Activated CD8-positive, alpha-beta T cell treated with anti-CD3 and anti-CD28 coated beads, Interleukin-2, amount 10 ng/mL, durations not matched to agents 7 days and 5 days (primary cell): Measurements from ENCODE around the gene UPK1A. TPM values are rescaled to one million over a fixed set of nuclear protein-coding genes. Genes with fewer than 3 reads are reported as not detected.
"Not testable (repeated sequence)": the region's sequence is repeated elsewhere in the genome, so short reads cannot be mapped to it uniquely, and the experiment has no call there.

Experiments used
- ATAC-seq: fragments of 150-1000 bp; cut with Tn5 transposase; one replicate; pipeline ENCODE4 v1.10.0; 2021; ENCODE audit warnings: moderate library complexity
- CTCF ChIA-PET: fragments of 350-600 bp; sonication (Branson Sonifier 250); formaldehyde crosslinking; loops from one replicate; lab custom pipeline; 2021; ENCODE audit warnings: antibody characterized with exemption; lab: Charles Lee
- POLR2A ChIA-PET: fragments of 350-600 bp; sonication (Branson Sonifier 250); formaldehyde crosslinking; loops from one replicate; lab custom pipeline; 2021; ENCODE audit warnings: antibody characterized with exemption; lab: Charles Lee
- DNase-seq: peaks from one replicate; pipeline ENCODE4 v3.0.0-alpha.2; 2020
- H3K27ac Mint-ChIP-seq: one replicate; pipeline ENCODE4 v1.8.0; 2021; ENCODE audit warnings: mild to moderate bottlenecking, mixed read lengths
- H3K27me3 Mint-ChIP-seq: one replicate; pipeline ENCODE4 v1.8.0; 2021; ENCODE audit warnings: low read depth, mixed read lengths
- H3K36me3 Mint-ChIP-seq: one replicate; pipeline ENCODE4 v1.8.0; 2021; ENCODE audit warnings: low read depth, mixed read lengths
- H3K4me1 Mint-ChIP-seq: one replicate; pipeline ENCODE4 v1.8.0; 2021; ENCODE audit warnings: low read depth, mixed read lengths
- H3K4me3 Mint-ChIP-seq: one replicate; pipeline ENCODE4 v1.8.0; 2021; ENCODE audit warnings: mild to moderate bottlenecking, mixed read lengths
- H3K9me3 Mint-ChIP-seq: one replicate; pipeline ENCODE4 v1.8.0; 2022; ENCODE audit warnings: mixed read lengths; ENCODE audit not compliant: insufficient read depth
- total RNA-seq, 2 experiments: library from RNA; stranded (reverse); gene quantifications; one replicate each; pipeline ENCODE4 v1.2.3, GENCODE V29; 2021

UPK1A gene
- total RNA-seq, 2 experiments from 2014 or later = 0.63 to 0.82 TPM

DNA sequence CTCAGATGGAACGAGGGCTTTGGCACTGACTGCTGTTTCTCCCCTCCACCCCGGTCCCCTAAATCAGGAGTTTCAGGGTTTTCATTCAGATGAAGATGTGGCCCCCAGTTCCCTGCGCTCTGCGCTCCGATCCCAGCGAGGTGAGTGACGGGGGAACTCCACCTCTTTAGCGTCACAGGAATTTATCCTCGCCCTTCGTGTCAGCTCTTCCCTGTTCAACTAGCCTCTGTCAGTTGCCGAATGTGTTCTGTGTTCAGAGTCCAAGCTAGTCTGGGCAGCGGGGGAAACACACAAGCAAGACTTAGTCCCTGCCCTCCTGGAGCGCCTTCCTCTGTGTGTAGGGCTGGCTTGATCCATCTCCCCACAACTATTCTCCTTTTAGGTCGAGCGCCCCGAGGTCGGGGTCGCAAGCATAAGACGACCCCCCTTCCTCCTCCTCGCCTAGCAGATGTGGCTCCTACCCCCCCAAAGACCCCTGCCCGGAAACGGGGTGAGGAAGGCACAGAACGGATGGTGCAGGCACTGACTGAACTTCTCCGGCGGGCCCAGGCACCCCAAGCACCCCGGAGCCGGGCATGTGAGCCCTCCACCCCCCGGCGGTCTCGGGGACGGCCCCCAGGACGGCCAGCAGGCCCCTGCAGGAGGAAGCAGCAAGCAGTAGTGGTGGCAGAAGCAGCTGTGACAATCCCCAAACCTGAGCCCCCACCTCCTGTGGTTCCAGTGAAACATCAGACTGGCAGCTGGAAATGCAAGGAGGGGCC, 53.3 kb downstream of the UPK1A start:
- Mint-ChIP-seq H3K27me3 (no peaks in the 10 kb centered on the region), H3K9me3 (no peaks in the 10 kb centered on the region), H3K36me3 (peaks cover 56% of the 10 kb centered on the region), H3K4me1 (peaks cover 39% of the 10 kb centered on the region), H3K4me3 (peak overlapping the region; percentile 94), H3K27ac (peak overlapping the region; percentile 94)
- CTCF ChIA-PET = interaction anchor here (1.0 to 1.9 kb wide), 7 partner anchors 8 to 100 kb away, joined by 3 to 8 read pairs (median 3); no protein-coding TSS in a partner anchor
- no peak for DNase-seq
- POLR2A ChIA-PET = interaction anchor here (0.6 to 1.9 kb wide), 8 partner anchors 7 to 170 kb away, joined by 3 to 14 read pairs (median 4); partner anchors contain the start of genes IGFLR1, PSENEN and U2AF1L4
- ATAC-seq = no peak

GRCh38 chr19:35720163-35720524, 53.8 kb downstream of the UPK1A start:
- CTCF ChIA-PET = no interaction called here

DNA sequence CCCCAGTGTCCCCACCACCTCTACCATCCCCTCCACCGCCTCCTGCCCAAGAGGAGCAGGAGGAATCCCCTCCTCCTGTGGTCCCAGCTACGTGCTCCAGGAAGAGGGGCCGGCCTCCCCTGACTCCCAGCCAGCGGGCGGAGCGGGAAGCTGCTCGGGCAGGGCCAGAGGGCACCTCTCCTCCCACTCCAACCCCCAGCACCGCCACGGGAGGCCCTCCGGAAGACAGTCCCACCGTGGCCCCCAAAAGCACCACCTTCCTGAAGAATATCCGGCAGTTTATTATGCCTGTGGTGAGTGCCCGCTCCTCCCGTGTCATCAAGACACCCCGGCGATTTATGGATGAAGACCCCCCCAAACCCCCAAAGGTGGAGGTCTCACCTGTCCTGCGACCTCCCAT, 54.3 kb downstream of the UPK1A start:
- ChIA-PET CTCF (no interaction called here), POLR2A (interaction anchor here (0.7 to 0.9 kb wide), 2 partner anchors 16 to 20 kb away, joined by 3 read pairs; no protein-coding TSS in a partner anchor)
- H3K36me3 Mint-ChIP-seq = peaks cover 62% of the 10 kb centered on the region
- ATAC-seq (no peak), DNase-seq (no peak)
- peaks cover 29% of the 10 kb centered on the region for H3K4me1 Mint-ChIP-seq
- H3K9me3 Mint-ChIP-seq = no peaks in the 10 kb centered on the region
- no peak overlapping the region for H3K4me3 Mint-ChIP-seq
- no peaks in the 10 kb centered on the region for H3K27me3 Mint-ChIP-seq
- H3K27ac Mint-ChIP-seq = no peak overlapping the region

More at GRCh38 chr19:35720163-35720524, 53.8 kb downstream of the UPK1A start:
- no peak for ATAC-seq
- peak overlapping the region; percentile 50 for H3K4me3 Mint-ChIP-seq
- H3K4me1 Mint-ChIP-seq = peaks cover 34% of the 10 kb centered on the region
- no peak for DNase-seq
- H3K36me3 Mint-ChIP-seq = peaks cover 58% of the 10 kb centered on the region
- H3K9me3 Mint-ChIP-seq = no peaks in the 10 kb centered on the region
- H3K27me3 Mint-ChIP-seq = no peaks in the 10 kb centered on the region
- H3K27ac Mint-ChIP-seq = peak overlapping the region; percentile 54
- POLR2A ChIA-PET = interaction anchor here (0.7 to 0.9 kb wide), 2 partner anchors 17 to 20 kb away, joined by 3 read pairs; no protein-coding TSS in a partner anchor

DNA sequence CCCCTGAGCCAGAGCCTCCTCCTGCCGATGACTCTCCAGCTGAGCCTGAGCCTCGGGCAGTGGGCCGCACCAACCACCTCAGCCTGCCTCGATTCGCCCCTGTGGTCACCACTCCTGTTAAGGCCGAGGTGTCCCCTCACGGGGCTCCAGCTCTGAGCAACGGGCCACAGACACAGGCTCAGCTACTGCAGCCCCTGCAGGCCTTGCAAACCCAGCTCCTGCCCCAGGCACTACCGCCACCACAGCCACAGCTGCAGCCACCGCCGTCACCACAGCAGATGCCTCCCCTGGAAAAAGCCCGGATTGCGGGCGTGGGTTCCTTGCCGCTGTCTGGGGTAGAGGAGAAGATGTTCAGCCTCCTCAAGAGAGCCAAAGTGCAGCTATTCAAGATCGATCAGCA, 55.1 kb downstream of the UPK1A start:
- peaks cover 62% of the 10 kb centered on the region for H3K36me3 Mint-ChIP-seq
- H3K9me3 Mint-ChIP-seq = no peaks in the 10 kb centered on the region
- no peak for ATAC-seq
- DNase-seq = no peak
- H3K4me3 Mint-ChIP-seq = no peak overlapping the region
- POLR2A ChIA-PET = interaction anchor here (1.3 kb wide), 1 partner anchor 19 kb away, joined by 3 read pairs; no protein-coding TSS in a partner anchor
- peaks cover 22% of the 10 kb centered on the region for H3K4me1 Mint-ChIP-seq
- H3K27ac Mint-ChIP-seq = no peak overlapping the region
- no peaks in the 10 kb centered on the region for H3K27me3 Mint-ChIP-seq
- CTCF ChIA-PET = interaction anchor here (1.4 kb wide), 1 partner anchor 19 kb away, joined by 3 read pairs; no protein-coding TSS in a partner anchor

GRCh38 chr19:35722461-35722860, 56.1 kb downstream of the UPK1A start:
- H3K4me1 Mint-ChIP-seq = peaks cover 18% of the 10 kb centered on the region
- no peaks in the 10 kb centered on the region for H3K27me3 Mint-ChIP-seq
- H3K36me3 Mint-ChIP-seq = peaks cover 63% of the 10 kb centered on the region
- ChIA-PET POLR2A (interaction anchor here (1.3 kb wide), 1 partner anchor 18 kb away, joined by 3 read pairs; no protein-coding TSS in a partner anchor), CTCF (interaction anchor here (1.4 kb wide), 1 partner anchor 18 kb away, joined by 3 read pairs; no protein-coding TSS in a partner anchor)
- ATAC-seq = no peak
- no peak for DNase-seq
- H3K9me3 Mint-ChIP-seq = no peaks in the 10 kb centered on the region
- H3K4me3 Mint-ChIP-seq = no peak overlapping the region
- no peak overlapping the region for H3K27ac Mint-ChIP-seq

- Mint-ChIP-seq H3K4me1 (peaks cover 18% of the 10 kb centered on the region), H3K9me3 (no peaks in the 10 kb centered on the region), H3K4me3 (no peak overlapping the region), H3K27me3 (no peaks in the 10 kb centered on the region), H3K27ac (no peak overlapping the region), H3K36me3 (peaks cover 66% of the 10 kb centered on the region)
- ATAC-seq (no peak), DNase-seq (no peak)
- POLR2A ChIA-PET = interaction anchor here (1.3 kb wide), 1 partner anchor 18 kb away, joined by 5 read pairs; no protein-coding TSS in a partner anchor
- CTCF ChIA-PET = interaction anchor here (1.2 to 1.6 kb wide), 2 partner anchors 18 to 28 kb away, joined by 4 read pairs; no protein-coding TSS in a partner anchor
Observed at GRCh38 chr19:35722897-35723296, 56.6 kb downstream of the UPK1A start.

DNA sequence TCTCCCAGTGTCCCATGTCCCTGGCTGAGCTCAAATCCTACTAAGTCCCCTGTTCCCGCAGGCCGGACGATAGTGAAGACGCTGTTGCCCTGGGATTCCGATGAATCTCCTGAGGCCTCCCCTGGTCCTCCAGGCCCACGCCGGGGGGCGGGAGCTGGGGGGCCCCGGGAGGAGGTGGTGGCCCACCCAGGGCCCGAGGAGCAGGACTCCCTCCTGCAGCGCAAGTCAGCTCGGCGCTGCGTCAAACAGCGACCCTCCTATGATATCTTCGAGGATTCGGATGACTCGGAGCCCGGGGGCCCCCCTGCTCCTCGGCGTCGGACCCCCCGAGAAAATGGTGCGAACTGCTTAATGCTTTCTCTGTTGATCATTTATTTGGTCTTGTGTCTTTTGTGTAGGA, 57.4 kb downstream of the UPK1A start:
- ChIA-PET POLR2A (interaction anchor here (1.3 kb wide), 1 partner anchor 17 kb away, joined by 5 read pairs; no protein-coding TSS in a partner anchor), CTCF (interaction anchor here (1.2 to 1.6 kb wide), 2 partner anchors 17 to 29 kb away, joined by 4 read pairs; no protein-coding TSS in a partner anchor)
- no peak for ATAC-seq
- H3K27ac Mint-ChIP-seq = no peak overlapping the region
- no peaks in the 10 kb centered on the region for H3K9me3 Mint-ChIP-seq
- DNase-seq = no peak
- no peaks in the 10 kb centered on the region for H3K27me3 Mint-ChIP-seq
- peaks cover 73% of the 10 kb centered on the region for H3K36me3 Mint-ChIP-seq
- peaks cover 18% of the 10 kb centered on the region for H3K4me1 Mint-ChIP-seq
- H3K4me3 Mint-ChIP-seq = no peak overlapping the region

DNA sequence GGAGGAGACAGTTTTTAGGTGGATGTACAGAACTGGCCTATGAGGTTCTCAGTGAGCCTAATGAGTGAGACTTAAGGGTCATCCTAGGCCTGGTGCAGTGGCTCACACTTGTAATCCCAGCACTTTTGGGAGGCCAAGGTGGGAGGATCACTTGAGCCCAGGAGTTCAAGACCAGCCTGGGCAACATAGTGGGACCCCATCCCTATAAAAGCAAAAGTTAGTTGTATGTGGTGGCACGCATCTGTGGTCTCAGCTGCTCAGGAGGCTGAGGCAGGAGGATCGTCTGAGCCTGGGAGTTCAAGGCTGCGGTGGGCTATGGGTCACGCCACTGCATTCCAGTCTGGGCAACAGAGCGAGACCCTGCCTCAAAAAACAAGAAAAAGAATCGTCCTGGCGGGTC, 57.8 kb downstream of the UPK1A start:
- POLR2A ChIA-PET = interaction anchor here (1.2 to 1.3 kb wide), 2 partner anchors 13 to 16 kb away, joined by 4 to 5 read pairs; no protein-coding TSS in a partner anchor
- CTCF ChIA-PET = interaction anchor here (1.2 to 1.6 kb wide), 2 partner anchors 16 to 30 kb away, joined by 4 read pairs; no protein-coding TSS in a partner anchor
- not testable (repeated sequence) for H3K27ac Mint-ChIP-seq, H3K9me3 Mint-ChIP-seq, H3K27me3 Mint-ChIP-seq, H3K4me3 Mint-ChIP-seq, DNase-seq, ATAC-seq
- Mint-ChIP-seq H3K36me3 (peaks cover 76% of the 10 kb centered on the region), H3K4me1 (peaks cover 14% of the 10 kb centered on the region)

- ATAC-seq (no peak), DNase-seq (no peak)
- Mint-ChIP-seq H3K9me3 (no peaks in the 10 kb centered on the region), H3K4me3 (no peak overlapping the region), H3K27me3 (no peaks in the 10 kb centered on the region), H3K4me1 (peaks cover 10% of the 10 kb centered on the region), H3K36me3 (peaks cover 77% of the 10 kb centered on the region), H3K27ac (no peak overlapping the region)
- POLR2A ChIA-PET = interaction anchor here (1.2 kb wide), 1 partner anchor 13 kb away, joined by 4 read pairs; no protein-coding TSS in a partner anchor
- CTCF ChIA-PET = interaction anchor here (1.6 kb wide), 1 partner anchor 30 kb away, joined by 4 read pairs; no protein-coding TSS in a partner anchor
Observed at GRCh38 chr19:35724560-35724959, 58.2 kb downstream of the UPK1A start.

GRCh38 chr19:35725216-35725861, 59.0 kb downstream of the UPK1A start:
- no peak overlapping the region for H3K27ac Mint-ChIP-seq
- ChIA-PET POLR2A (interaction anchor here (0.6 to 1.2 kb wide), 2 partner anchors 12 to 334 kb away, joined by 3 to 4 read pairs; no protein-coding TSS in a partner anchor), CTCF (no interaction called here)
- H3K9me3 Mint-ChIP-seq = no peaks in the 10 kb centered on the region
- DNase-seq (no peak), ATAC-seq (no peak)
- H3K4me3 Mint-ChIP-seq = no peak overlapping the region
- peaks cover 80% of the 10 kb centered on the region for H3K36me3 Mint-ChIP-seq
- H3K27me3 Mint-ChIP-seq = no peaks in the 10 kb centered on the region
- H3K4me1 Mint-ChIP-seq = peaks cover 4% of the 10 kb centered on the region
